Measurements from ENCODE around the gene ZSWIM4. TPM values are rescaled to one million over a fixed set of nuclear protein-coding genes. Genes with fewer than 3 reads are reported as not detected.
A peak's percentile ranks its signal among the peaks of the same experiment; 100 is the strongest.

Gene ZSWIM4
- total RNA-seq, 1 donor from 2014 or later: 23.6 TPM

GRCh38 chr19:13817615-13818371 is 22.6 kb downstream of the ZSWIM4 start:
- no peaks in the 10 kb centered on the region for H3K27me3 Mint-ChIP-seq (ENCODE audit: low read depth)
- no peak for TF ChIP-seq CTCF (IDR thresholded peaks at IDR 0.05; ENCODE audit: unreplicated experiment)
- H3K4me3 Mint-ChIP-seq: peak overlapping the region; percentile 26
- H3K9me3 Mint-ChIP-seq: no peaks in the 10 kb centered on the region
- DNase-seq (ENCODE audit: low spot score in 2 of 2, unreplicated experiment in 2 of 2): no peak
- H3K4me1 Mint-ChIP-seq: peaks cover 5% of the 10 kb centered on the region
- peaks cover 22% of the 10 kb centered on the region for H3K36me3 Mint-ChIP-seq
- H3K27ac Mint-ChIP-seq: no peak overlapping the region

- H3K4me1 Mint-ChIP-seq: peaks cover 5% of the 10 kb centered on the region
- no peak overlapping the region for H3K27ac Mint-ChIP-seq
- TF ChIP-seq CTCF (IDR thresholded peaks at IDR 0.05; ENCODE audit: unreplicated experiment): no peak
- no peak for DNase-seq (ENCODE audit: low spot score in 2 of 2, unreplicated experiment in 2 of 2)
- peaks cover 20% of the 10 kb centered on the region for H3K36me3 Mint-ChIP-seq
- no peaks in the 10 kb centered on the region for H3K9me3 Mint-ChIP-seq
- no peak overlapping the region for H3K4me3 Mint-ChIP-seq
- H3K27me3 Mint-ChIP-seq (ENCODE audit: low read depth): no peaks in the 10 kb centered on the region
These were observed 24.0 kb downstream of the ZSWIM4 start for GRCh38 chr19:13819238-13819637.

GRCh38 chr19:13821292-13821691 is 26.0 kb downstream of the ZSWIM4 start:
- no peak for TF ChIP-seq CTCF (IDR thresholded peaks at IDR 0.05; ENCODE audit: unreplicated experiment)
- H3K27ac Mint-ChIP-seq: no peak overlapping the region
- no peaks in the 10 kb centered on the region for H3K9me3 Mint-ChIP-seq
- no peak for DNase-seq (ENCODE audit: low spot score in 2 of 2, unreplicated experiment in 2 of 2)
- no peaks in the 10 kb centered on the region for H3K27me3 Mint-ChIP-seq (ENCODE audit: low read depth)
- peaks cover 5% of the 10 kb centered on the region for H3K4me1 Mint-ChIP-seq
- no peak overlapping the region for H3K4me3 Mint-ChIP-seq
- peaks cover 25% of the 10 kb centered on the region for H3K36me3 Mint-ChIP-seq

GRCh38 chr19:13823256-13823655 is 28.0 kb downstream of the ZSWIM4 start:
- Mint-ChIP-seq H3K9me3 (no peaks in the 10 kb centered on the region), H3K4me3 (no peak overlapping the region), H3K27ac (no peak overlapping the region), H3K36me3 (peaks cover 29% of the 10 kb centered on the region), H3K27me3 (ENCODE audit: low read depth) (no peaks in the 10 kb centered on the region), H3K4me1 (peaks cover 1% of the 10 kb centered on the region)
- TF ChIP-seq CTCF (IDR thresholded peaks at IDR 0.05; ENCODE audit: unreplicated experiment): no peak
- DNase-seq (ENCODE audit: low spot score in 2 of 2, unreplicated experiment in 2 of 2): no peak

GRCh38 chr19:13823901-13824300 is 28.7 kb downstream of the ZSWIM4 start:
- Mint-ChIP-seq H3K4me3 (no peak overlapping the region), H3K36me3 (peaks cover 31% of the 10 kb centered on the region), H3K27ac (no peak overlapping the region), H3K27me3 (ENCODE audit: low read depth) (no peaks in the 10 kb centered on the region), H3K9me3 (no peaks in the 10 kb centered on the region), H3K4me1 (no peaks in the 10 kb centered on the region)
- TF ChIP-seq CTCF (IDR thresholded peaks at IDR 0.05; ENCODE audit: unreplicated experiment): no peak
- no peak for DNase-seq (ENCODE audit: low spot score in 2 of 2, unreplicated experiment in 2 of 2)

Data from mesothelial cell of epicardium (in vitro differentiated cells).